OCI-M2 (cell line): ENCODE measurements around the gene PLAU.
"Not testable (repeated sequence)": the region's sequence is repeated elsewhere in the genome, so short reads cannot be mapped to it uniquely, and the experiment has no call there.

Experiments used
- DNase-seq: peaks from one replicate; lab custom pipeline; 2025; ENCODE audit not compliant: unreplicated experiment; lab: John Stamatoyannopoulos, UW

The PLAU gene

GRCh38 chr10:73919481-73919880 lies 8.5 kb downstream of the PLAU start:
- not testable (repeated sequence) for DNase-seq

GRCh38 chr10:73920089-73920488 lies 9.2 kb downstream of the PLAU start:
- no peak for DNase-seq

GRCh38 chr10:73922007-73922863 lies 11.3 kb downstream of the PLAU start:
- DNase-seq = no peak

- no peak for DNase-seq
These were observed 11.9 kb downstream of the PLAU start for GRCh38 chr10:73922864-73923133.

GRCh38 chr10:73923935-73924598 lies 13.1 kb downstream of the PLAU start:
- DNase-seq = no peak

GRCh38 chr10:73924935-73925334 lies 14.0 kb downstream of the PLAU start:
- DNase-seq = no peak

GRCh38 chr10:73925539-73925938 lies 14.6 kb downstream of the PLAU start:
- no peak for DNase-seq

GRCh38 chr10:73926152-73926764 lies 15.3 kb downstream of the PLAU start:
- DNase-seq = no peak

GRCh38 chr10:73930630-73931327 lies 19.8 kb downstream of the PLAU start:
- not testable (repeated sequence) for DNase-seq

GRCh38 chr10:73931767-73932619 lies 21.1 kb downstream of the PLAU start:
- DNase-seq = no peak

GRCh38 chr10:73932620-73933112 lies 21.7 kb downstream of the PLAU start:
- no peak for DNase-seq

- DNase-seq = no peak
These were observed 23.1 kb downstream of the PLAU start for GRCh38 chr10:73934074-73934473.

- no peak for DNase-seq
These were observed 25.0 kb downstream of the PLAU start for GRCh38 chr10:73935895-73936294.

GRCh38 chr10:73937333-73938043 lies 26.6 kb downstream of the PLAU start:
- DNase-seq = no peak

GRCh38 chr10:73940634-73941221 lies 29.8 kb downstream of the PLAU start:
- peak; percentile 33 for DNase-seq

GRCh38 chr10:73941300-73941699 lies 30.4 kb downstream of the PLAU start:
- no peak for DNase-seq

- no peak for DNase-seq
These were observed 33.6 kb downstream of the PLAU start for GRCh38 chr10:73944356-73945100.

GRCh38 chr10:73946253-73947145 lies 35.6 kb downstream of the PLAU start:
- DNase-seq = no peak
